K562 (cell line): ENCODE results near the gene LTBP4. TPM values are rescaled to one million over a fixed set of nuclear protein-coding genes. Genes with fewer than 3 reads are reported as not detected.

Experiments used
- ATF7 ChIP-seq: fragments of 450-650 bp; IDR thresholded peaks from 2 replicates; pipeline ENCODE4 v1.7.1; 2014; ENCODE audit warnings: mild to moderate bottlenecking, moderate library complexity
- CREB3L1 ChIP-seq: fragments of 450-650 bp; IDR thresholded peaks from 2 replicates; pipeline ENCODE4 v1.6.1; 2014; ENCODE audit warnings: low read depth, mild to moderate bottlenecking, moderate library complexity, borderline replicate concordance
- DACH1 ChIP-seq: fragments of 450-650 bp; IDR thresholded peaks from 2 replicates; pipeline ENCODE4 v1.6.1; 2018; ENCODE audit not compliant: partially characterized antibody
- FOXP4 ChIP-seq: sonication (generic); formaldehyde crosslinking; IDR thresholded peaks from 2 replicates; pipeline ENCODE4 v1.8.0; 2022; ENCODE audit warnings: mild to moderate bottlenecking, missing genetic modification reagents, borderline replicate concordance
- HNRNPH1 ChIP-seq: fragments of 200-400 bp; formaldehyde crosslinking; optimal IDR thresholded peaks from 2 replicates; pipeline ENCODE3; 2017; ENCODE audit warnings: low read depth, mild to moderate bottlenecking, low read length, moderate library complexity
- NFYB ChIP-seq: IDR thresholded peaks from 2 replicates; pipeline ENCODE4 v1.6.1; 2011; ENCODE audit warnings: mild to moderate bottlenecking, moderate library complexity; ENCODE audit not compliant: insufficient read length; ENCODE audit errors: extremely low read depth
- POLR2AphosphoS5 ChIP-seq: IDR thresholded peaks from 2 replicates; pipeline ENCODE4 v1.6.1; 2011; ENCODE audit warnings: mild to moderate bottlenecking, low read depth, low read length, moderate library complexity; ENCODE audit not compliant: control insufficient read depth, insufficient read depth
- RB1 ChIP-seq: fragments of 450-650 bp; IDR thresholded peaks from 2 replicates; pipeline ENCODE4 v1.6.1; 2017; ENCODE audit warnings: low read depth, mild to moderate bottlenecking
- ZKSCAN1 ChIP-seq: fragments of 150-350 bp; IDR thresholded peaks from 2 replicates; pipeline ENCODE4 v1.6.1; 2016; ENCODE audit warnings: low read depth, low read length
- polyA plus RNA-seq, 8 experiments: library from polyadenylated mRNA; depleted of rRNA in 4 of 8; stranded (reverse) in 5 of 8; unstranded in 3 of 8; fragments of >200 nt; fragmentation: Nextera tagmentation in 2 of 8; fragmentation: Illumina TruSeq in 1 of 8; extraction: Ambion mirVana in 2 of 8; extraction: Trizol in 1 of 8; gene quantifications; 2 replicates each; pipeline versions ENCODE4 v1.2.1 to v1.2.3, GENCODE V29; 2011 to 2014; ENCODE audit warnings: inconsistent platforms in 1 of 8, missing spikeins in 1 of 8
- total RNA-seq, 7 experiments: library from RNA; depleted of rRNA in 6 of 7; stranded (reverse); fragments of >200 nt in 6 of 7; fragmentation: Illumina TruSeq in 2 of 7; extraction: Trizol in 2 of 7; gene quantifications; 2 replicates each; pipeline versions ENCODE4 v1.2.1 to v1.2.3, GENCODE V29; 2011 to 2021; ENCODE audit warnings: low replicate concordance in 1 of 7

The LTBP4 gene
- total and polyA plus RNA-seq, 9 of the 15 experiments (the other 6 are each of a cell fraction or from before 2014, with no cell fraction given), result 0.35 to 160 (median 31.6) TPM

GRCh38 chr19:40662925-40663694, 61.9 kb downstream of the LTBP4 start (continued):
- peak; percentile 79 for TF ChIP-seq CREB3L1
- no peak for TF ChIP-seq NFYB
- TF ChIP-seq ATF7, result peak; percentile 67; the same call in 1 of the 2 replicates
- TF ChIP-seq POLR2AphosphoS5, result peak; percentile 29; the same call in 1 of the 2 replicates
- no peak for TF ChIP-seq ZKSCAN1
- TF ChIP-seq FOXP4 (CRISPR knock-in tag), result no peak
- no peak for TF ChIP-seq HNRNPH1
- peak; percentile 34 for TF ChIP-seq DACH1
- TF ChIP-seq RB1, result peak; percentile 99
